GM10847 (cell line): ENCODE results near the gene ADCY7.

Experiments used
- POLR2A ChIP-seq: IDR thresholded peaks from 2 replicates; pipeline ENCODE4 v1.6.1; 2011; ENCODE audit not compliant: insufficient read length; ENCODE audit errors: extremely low read depth

The ADCY7 gene

DNA sequence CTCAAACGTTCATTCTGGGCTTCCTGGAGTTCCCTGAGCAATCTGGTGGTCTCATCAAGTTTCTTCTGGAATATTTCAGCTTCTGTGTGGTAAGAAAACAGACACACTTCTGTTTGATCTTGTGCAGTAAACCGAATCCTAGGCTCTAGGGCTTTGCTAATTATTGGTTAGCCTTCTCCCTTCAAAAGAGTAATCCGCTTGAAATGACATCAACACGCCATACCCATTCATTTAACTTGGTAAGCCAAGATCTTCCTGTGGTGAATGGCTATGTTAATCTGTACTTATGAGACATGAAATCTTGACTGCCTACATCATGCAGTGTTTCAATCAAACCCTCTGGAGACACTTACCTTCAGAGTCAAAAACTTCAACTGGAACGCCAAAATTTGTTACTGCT lies 54.0 kb downstream of the ADCY7 start:
- TF ChIP-seq POLR2A, result no peak

- no peak for TF ChIP-seq POLR2A
Observed at GRCh38 chr16:50322333-50322732, 56.0 kb downstream of the ADCY7 start.

DNA sequence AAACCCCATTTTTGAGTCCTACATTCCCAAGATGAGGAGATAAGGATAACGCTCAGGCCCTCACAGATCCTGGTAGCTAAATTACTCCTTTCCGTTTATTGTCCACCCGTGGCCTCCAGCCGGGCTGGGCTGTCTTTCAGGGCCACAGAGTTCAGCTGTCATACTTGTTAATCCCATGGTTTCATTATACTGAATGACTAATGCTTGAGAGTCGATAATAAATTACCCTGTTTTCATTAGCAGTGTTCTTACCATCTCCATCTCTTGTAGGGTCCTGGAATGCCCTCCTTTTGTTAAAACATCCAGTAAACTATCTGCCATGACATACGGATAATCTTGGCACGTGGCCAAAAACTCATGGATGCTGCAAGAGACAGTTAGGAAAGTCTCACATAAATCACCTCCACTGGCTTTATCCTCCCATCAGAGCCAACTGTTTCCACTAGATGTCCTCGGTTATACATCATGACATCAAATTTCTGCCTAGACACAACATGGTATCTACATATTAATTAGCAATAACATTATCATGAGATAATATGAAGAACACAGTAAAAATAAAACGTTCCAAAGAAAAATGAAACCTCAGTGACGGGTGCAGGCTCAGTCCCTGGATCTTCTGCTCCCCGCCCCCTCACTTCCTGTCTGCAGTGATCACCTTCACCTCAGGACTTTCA lies 57.1 kb downstream of the ADCY7 start:
- TF ChIP-seq POLR2A, result no peak

DNA sequence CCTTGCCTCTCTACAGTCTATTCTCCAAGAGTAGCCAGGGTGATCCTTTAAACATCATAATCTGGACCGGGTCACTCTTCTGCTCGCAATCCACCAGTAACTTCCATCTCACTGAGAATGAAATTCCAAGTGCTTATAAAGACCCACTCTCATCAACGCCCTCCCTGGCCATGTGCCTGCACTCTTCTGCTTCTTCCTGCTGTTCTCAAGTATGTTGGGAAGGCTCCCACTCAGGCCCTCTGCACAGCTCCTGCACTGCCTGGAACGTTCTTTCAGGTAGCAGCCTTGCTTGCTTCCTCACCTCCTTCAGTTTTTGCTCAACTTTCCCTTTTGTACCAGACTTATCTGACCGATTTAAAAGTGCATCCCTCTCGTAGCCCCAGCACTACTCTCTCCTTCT lies 58.0 kb downstream of the ADCY7 start:
- no peak for TF ChIP-seq POLR2A

GRCh38 chr16:50326264-50326663 lies 59.9 kb downstream of the ADCY7 start:
- TF ChIP-seq POLR2A, result no peak

DNA sequence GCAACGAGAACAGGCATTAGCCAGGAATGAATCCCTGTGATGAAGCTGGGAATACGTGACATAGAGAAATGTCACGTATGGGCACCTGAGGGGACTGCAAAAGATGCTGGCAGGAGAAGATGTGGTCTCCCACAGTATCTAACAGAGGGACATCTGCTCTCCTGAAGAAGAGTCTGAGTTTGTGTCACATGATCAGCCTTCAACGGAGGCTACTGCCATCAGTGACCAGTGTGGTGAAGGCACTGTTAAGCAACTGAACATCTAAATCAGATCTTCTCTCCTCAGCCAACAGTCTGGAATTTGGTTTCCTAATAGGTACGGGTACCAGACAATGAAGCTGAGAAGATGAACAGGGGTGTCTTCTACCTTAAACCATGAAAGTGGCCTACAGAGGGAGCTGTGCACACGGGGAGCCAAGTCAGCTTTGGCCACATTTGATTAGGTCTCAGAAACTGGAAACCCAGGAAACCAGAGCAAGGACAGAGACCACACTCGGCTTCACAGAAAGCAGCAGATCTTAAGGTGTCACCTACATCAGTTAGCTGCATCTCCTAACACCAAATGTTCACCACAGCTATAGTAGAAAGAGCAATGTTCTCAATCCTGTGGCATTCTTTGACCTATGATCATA lies 60.6 kb downstream of the ADCY7 start:
- TF ChIP-seq POLR2A, result no peak

DNA sequence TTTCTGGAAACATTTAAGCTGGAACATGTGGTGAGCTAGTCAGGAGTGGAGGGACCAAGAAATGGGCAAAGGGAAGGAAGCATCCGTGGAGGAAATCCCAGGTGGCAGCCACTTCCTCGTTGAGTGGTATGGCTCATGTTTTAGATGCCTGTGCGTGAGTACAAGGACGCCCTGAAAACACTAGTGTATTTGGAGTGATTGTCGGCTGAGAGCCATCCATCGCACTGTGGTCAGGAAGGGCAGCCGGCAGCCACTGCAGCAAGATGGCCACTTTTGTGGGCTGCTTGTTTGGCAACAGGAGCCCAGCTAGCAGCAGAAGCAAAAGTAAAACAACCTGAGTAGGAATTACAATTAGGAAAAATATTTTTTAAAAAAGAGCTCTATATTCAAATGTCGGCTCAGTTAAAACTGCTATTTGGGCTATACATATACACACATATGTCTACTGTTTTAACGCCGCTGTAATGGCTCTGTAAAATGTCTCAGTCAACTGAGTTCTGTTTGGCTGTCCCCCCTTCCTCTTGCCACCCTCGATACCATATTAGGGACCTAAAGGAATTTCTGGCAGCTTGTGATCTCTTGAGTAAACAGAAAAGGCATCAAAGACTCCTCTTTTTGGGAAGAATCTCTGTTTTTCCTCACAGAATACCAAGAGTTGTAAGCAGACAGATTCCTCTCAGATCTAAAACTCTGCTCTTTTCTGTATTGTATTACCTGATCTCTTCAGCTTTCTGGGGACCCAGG lies 63.3 kb downstream of the ADCY7 start:
- no peak for TF ChIP-seq POLR2A

GRCh38 chr16:50331570-50331969 lies 65.2 kb downstream of the ADCY7 start:
- no peak for TF ChIP-seq POLR2A

DNA sequence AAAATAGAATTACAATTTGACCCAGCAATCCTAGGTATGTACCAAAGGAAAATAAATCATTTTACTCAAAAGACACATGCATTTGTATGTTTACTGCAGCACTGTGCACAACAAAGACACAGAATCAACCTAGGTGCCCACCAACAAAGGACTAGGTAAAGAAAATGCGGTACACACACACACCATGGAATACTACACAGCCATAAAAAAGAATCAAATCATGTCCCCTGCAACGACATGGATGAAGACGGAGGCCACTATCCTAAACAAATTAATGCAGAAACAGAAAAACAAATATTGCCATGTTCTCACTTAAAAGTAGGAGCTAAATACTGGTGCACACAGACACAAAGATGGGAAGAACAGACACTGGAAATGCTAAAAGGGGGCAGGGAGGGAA lies 66.2 kb downstream of the ADCY7 start:
- no peak for TF ChIP-seq POLR2A

DNA sequence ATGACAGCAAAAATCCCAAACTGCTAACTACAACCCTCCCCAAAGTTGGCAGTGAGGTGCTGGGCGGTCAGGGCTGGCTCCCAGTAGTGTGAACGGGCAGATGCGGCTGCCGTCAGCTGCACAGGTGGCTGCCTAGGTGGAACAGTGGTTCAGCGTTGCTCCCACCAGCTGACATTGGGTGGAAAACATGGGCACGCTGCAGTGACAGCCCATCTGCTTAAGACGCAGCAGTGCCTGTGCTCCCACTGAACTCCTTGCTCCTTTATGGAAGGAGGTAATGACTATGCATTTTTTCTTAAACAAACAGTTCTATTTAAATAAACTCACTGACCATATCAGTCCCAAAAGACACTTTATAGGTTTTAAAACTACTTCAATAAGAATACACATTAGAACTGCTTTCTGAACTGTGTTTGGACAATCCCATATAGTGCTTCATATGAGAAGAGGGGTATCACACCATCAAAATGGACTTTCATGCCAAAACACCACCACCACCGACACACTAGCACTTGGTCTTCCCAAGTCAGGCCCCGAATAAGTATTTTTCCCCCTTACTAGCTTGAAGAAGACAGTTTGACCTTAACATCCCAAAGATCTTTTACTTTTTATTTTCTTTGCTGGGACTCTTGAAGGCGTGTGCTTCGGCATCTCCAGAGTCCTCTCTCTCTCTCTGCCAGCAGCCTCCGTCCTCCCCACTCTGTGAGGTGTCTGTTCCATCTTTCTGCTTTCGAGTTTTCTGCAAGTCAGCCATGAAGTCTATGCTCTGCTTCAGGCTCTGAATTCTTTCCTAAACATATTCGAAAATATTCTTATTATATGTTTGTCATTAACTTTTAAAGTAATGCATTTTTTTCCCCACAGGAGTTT lies 68.0 kb downstream of the ADCY7 start:
- no peak for TF ChIP-seq POLR2A

DNA sequence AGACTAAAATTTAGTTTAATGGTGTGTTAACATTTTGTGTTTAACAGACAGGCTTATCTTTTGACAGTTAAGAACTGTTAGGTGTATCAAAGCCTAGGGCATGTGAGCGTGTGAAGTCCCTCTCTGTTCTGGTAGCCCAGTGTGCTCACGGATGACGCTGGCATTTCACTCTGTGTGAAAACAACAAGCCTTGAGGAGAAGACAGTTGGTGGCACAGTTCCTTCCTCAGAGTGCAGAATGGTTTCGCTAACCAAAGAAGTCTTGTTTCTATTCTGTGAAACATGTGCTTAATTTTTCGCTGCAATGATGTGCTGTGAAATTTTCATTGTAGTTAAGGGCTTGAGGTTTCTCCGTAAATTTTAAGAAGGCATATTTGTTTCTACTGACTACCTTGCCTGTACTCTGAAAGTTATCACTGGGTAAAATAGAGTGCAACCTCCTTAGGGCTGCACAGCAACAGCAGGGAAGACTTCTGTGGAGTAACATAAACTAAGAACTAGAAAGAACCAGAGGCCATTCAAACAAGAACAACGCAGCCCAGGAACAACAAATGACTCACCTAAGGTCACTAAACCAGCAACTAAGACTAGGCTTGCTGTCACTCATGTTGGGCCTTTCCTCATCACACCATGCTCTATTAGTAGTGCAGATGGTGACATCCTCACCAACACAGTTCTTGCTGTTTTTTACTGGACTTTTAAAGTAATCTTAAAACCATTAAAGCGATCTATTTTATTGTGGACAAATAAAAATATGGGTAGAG lies 69.0 kb downstream of the ADCY7 start:
- TF ChIP-seq POLR2A, result no peak

GRCh38 chr16:50336884-50337283 lies 70.5 kb downstream of the ADCY7 start:
- no peak for TF ChIP-seq POLR2A

DNA sequence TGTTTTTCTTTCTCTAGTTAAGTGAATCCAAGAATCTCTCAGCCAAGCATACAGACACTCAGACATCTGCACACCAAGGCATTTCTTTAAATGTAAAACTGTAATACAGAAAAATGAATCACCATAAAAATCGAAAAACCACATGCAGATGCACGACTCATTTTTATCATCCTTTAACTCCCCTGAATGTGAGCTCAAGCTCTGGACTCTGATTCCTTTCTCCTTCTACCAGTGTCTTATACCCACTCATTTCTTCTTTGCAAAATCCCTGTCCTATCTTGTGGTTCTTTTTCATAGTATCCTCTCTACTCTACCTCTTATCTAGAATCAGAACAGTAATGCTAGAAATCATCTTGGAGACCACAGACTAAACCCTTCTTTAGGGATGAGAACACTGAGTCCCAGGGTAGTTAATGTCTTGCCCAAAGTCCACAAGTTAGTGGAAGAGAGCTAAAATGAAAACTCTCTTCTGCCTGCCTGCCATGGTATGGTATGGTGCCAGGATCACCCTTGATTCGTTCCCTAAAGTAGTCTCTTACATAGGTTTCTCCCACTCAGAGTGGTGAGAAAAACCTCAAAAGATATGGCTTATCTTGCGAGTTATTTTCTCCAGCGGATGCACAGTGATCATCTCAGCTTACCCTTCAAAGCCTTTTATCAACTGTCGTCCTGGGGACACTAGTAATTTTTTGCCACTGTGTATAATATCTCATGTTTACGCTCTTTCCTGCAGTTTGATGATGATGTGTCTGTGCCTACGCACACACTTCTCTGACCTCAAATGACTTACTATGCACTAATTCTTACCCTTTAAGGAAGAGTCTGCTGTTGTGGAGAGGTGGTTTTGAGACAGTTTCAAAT lies 72.2 kb downstream of the ADCY7 start:
- TF ChIP-seq POLR2A, result no peak

DNA sequence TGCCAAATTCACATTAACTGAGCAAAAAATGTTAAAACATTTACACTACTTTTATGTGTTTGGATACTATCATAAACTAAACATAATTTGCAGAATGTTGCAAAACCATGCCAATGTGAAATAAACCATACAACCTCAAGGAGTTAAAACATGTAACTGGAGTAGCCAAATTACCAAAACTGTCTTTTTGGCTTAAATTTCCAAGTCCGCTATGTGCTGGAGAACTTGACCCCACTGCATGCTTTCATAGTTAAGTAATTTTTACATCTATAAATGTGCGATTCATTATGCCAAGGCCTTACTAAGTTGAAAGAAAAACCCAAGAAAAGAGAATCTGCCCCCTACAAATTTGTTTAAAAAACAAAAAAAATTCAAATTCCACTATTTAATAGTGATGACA lies 74.2 kb downstream of the ADCY7 start:
- TF ChIP-seq POLR2A, result no peak
